ENCODE data around the gene PDE1A.

GRCh38 chr2:182164686-182165085, 262.1 kb downstream of the PDE1A start:
- TF ChIP-seq, protein P1, sequence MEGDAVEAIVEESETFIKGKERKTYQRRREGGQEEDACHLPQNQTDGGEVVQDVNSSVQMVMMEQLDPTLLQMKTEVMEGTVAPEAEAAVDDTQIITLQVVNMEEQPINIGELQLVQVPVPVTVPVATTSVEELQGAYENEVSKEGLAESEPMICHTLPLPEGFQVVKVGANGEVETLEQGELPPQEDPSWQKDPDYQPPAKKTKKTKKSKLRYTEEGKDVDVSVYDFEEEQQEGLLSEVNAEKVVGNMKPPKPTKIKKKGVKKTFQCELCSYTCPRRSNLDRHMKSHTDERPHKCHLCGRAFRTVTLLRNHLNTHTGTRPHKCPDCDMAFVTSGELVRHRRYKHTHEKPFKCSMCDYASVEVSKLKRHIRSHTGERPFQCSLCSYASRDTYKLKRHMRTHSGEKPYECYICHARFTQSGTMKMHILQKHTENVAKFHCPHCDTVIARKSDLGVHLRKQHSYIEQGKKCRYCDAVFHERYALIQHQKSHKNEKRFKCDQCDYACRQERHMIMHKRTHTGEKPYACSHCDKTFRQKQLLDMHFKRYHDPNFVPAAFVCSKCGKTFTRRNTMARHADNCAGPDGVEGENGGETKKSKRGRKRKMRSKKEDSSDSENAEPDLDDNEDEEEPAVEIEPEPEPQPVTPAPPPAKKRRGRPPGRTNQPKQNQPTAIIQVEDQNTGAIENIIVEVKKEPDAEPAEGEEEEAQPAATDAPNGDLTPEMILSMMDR (IDR thresholded peaks at IDR 0.05) = no peak
- no peak for TF ChIP-seq POLR2A (IDR thresholded peaks at IDR 0.05)

Measured in right lobe of liver (tissue), 4 donors.